Esophagus muscularis mucosa (tissue), 3 donors: ENCODE data around the gene MACROD2.

ENCODE experiments used
- CTCF ChIP-seq, 3 experiments: fragments of 200-600 bp in 2 of 3; fragments of 450-650 bp in 1 of 3; sonication (generic) in 2 of 3; IDR thresholded peaks; one replicate each; pipeline ENCODE4 v1.5.1; 2017 to 2019; ENCODE audit warnings: antibody characterized with exemption in 3 of 3, mild to moderate bottlenecking in 2 of 3, moderate library complexity in 1 of 3
- POLR2A ChIP-seq: fragments of 450-650 bp; IDR thresholded peaks from one replicate; pipeline ENCODE4 v1.6.1; 2017; ENCODE audit warnings: antibody characterized with exemption, moderate library complexity, mild to moderate bottlenecking, low read depth

GRCh38 chr20:15619341-15619740 lies 1624.0 kb downstream of the MACROD2 start:
- TF ChIP-seq CTCF (IDR thresholded peaks at IDR 0.05), result no peak
- no peak for TF ChIP-seq POLR2A
